Uterus (tissue), 4 donors: ENCODE measurements around the gene GP2. TPM values are rescaled to one million over a fixed set of nuclear protein-coding genes. Genes with fewer than 3 reads are reported as not detected.

Source experiments
- DNase-seq, 2 donors: peaks; one replicate each; pipeline ENCODE4 v3.0.0-alpha.2; 2019 to 2020
- H3K27ac ChIP-seq, 2 donors: fragments of 200-600 bp; sonication (generic); 1 replicate in 1 of 2; 2 replicates in 1 of 2; pipeline ENCODE4 v1.5.1; 2016 to 2018
- H3K27me3 ChIP-seq, 2 donors: fragments of 200-600 bp; sonication (generic); one replicate each; pipeline ENCODE4 v1.5.1; 2018 to 2019; ENCODE audit warnings: control low read depth in 1 of 2
- H3K36me3 ChIP-seq, 2 donors: fragments of 200-600 bp; sonication (generic); one replicate each; pipeline ENCODE4 v1.5.1; 2019; ENCODE audit warnings: control low read depth in 1 of 2
- H3K4me1 ChIP-seq, 2 donors: fragments of 200-600 bp; sonication (generic); one replicate each; pipeline ENCODE4 v1.5.1; 2018 to 2019; ENCODE audit warnings: control low read depth in 1 of 2
- H3K4me3 ChIP-seq, 2 donors: fragments of 200-600 bp; sonication (generic); 1 replicate in 1 of 2; 2 replicates in 1 of 2; pipeline ENCODE4 v1.5.1; 2018 to 2019; ENCODE audit warnings: mild to moderate bottlenecking in 1 of 2
- H3K9me3 ChIP-seq, 2 donors: fragments of 200-600 bp; sonication (generic); one replicate each; pipeline ENCODE4 v1.5.1; 2019; ENCODE audit warnings: control low read depth in 1 of 2
- POLR2A ChIP-seq, 2 donors: fragments of 450-650 bp; IDR thresholded peaks; one replicate each; pipeline ENCODE4 v1.6.1; 2016; ENCODE audit warnings: antibody characterized with exemption in 2 of 2, mild to moderate bottlenecking in 1 of 2, moderate library complexity in 1 of 2
- intact Hi-C: fragments of 100-400 bp; cut with DNase I; formaldehyde crosslinking; loops from one replicate; pipeline ENCODE4 v1.15.1; 2023; ENCODE audit warnings: low total_unique reads
- total RNA-seq, 4 donors: library from RNA; depleted of rRNA in 3 of 4; stranded (reverse); fragments of >200 nt in 3 of 4; gene quantifications; one replicate each; pipeline versions ENCODE4 v1.1.0 to v1.2.4, GENCODE V29; 2014 to 2023
- TF ChIP-seq, protein P1 (sequence below), 4 experiments: fragments of 200-600 bp in 2 of 4; fragments of 450-650 bp in 2 of 4; sonication (generic) in 2 of 4; IDR thresholded peaks; one replicate each; pipeline ENCODE4 v1.5.1; 2016 to 2019; ENCODE audit warnings: antibody characterized with exemption in 4 of 4, mild to moderate bottlenecking in 2 of 4, moderate library complexity in 1 of 4
- donor health status: DM: yes; HTN: yes; CAD: no.

Gene GP2
- total RNA-seq, 4 donors from 2014 or later: not detected

DNA sequence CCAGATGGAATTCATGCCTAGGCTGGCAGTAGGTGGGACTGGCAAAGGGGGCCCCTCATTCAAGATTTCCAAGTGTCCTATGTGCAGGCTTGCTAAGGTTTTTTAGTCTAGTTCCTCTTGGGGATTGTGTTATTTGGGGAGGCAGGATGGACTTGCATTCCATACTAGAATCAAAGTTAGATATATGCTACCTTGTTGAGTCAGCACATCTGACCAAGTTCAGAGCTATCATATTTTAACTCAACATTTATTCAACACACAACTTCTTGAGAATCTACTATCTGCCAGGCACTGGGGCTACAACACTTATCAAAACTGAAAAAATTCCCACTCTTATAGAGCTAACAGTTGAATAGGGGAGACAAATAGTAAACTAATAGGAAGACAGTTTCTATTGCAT lies 6.7 kb downstream of the GP2 start:
- H3K27me3 ChIP-seq: no peaks in the 10 kb centered on the region
- no peaks in the 10 kb centered on the region for H3K4me1 ChIP-seq
- H3K36me3 ChIP-seq: no peaks in the 10 kb centered on the region
- H3K27ac ChIP-seq: no peak overlapping the region
- TF ChIP-seq, protein P1, sequence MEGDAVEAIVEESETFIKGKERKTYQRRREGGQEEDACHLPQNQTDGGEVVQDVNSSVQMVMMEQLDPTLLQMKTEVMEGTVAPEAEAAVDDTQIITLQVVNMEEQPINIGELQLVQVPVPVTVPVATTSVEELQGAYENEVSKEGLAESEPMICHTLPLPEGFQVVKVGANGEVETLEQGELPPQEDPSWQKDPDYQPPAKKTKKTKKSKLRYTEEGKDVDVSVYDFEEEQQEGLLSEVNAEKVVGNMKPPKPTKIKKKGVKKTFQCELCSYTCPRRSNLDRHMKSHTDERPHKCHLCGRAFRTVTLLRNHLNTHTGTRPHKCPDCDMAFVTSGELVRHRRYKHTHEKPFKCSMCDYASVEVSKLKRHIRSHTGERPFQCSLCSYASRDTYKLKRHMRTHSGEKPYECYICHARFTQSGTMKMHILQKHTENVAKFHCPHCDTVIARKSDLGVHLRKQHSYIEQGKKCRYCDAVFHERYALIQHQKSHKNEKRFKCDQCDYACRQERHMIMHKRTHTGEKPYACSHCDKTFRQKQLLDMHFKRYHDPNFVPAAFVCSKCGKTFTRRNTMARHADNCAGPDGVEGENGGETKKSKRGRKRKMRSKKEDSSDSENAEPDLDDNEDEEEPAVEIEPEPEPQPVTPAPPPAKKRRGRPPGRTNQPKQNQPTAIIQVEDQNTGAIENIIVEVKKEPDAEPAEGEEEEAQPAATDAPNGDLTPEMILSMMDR (IDR thresholded peaks at IDR 0.05): no peak
- TF ChIP-seq POLR2A (IDR thresholded peaks at IDR 0.05): no peak
- intact Hi-C loops: no loop called here
- no peaks in the 10 kb centered on the region for H3K9me3 ChIP-seq
- H3K4me3 ChIP-seq: no peak overlapping the region
- DNase-seq: no peak

DNA sequence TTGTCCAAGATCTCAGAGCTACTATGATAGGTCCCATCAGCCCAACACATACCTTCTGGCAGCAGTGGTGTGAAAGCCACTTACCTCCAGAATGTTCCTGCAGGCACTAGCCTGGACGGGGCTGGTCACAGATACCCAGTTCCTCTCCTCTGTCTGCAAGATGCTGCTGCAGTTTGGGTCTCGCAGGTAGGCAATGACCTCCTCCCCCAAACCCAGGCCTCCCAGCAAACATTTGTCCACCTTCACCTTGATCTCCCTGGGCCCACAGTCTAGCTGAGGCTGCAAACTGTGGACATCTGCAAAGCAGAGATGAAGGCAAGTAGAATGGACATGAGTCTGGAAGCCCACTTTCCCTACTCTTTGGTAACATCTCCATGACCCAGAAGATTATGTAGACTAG lies 7.1 kb downstream of the GP2 start:
- no peaks in the 10 kb centered on the region for H3K9me3 ChIP-seq
- H3K4me3 ChIP-seq: no peak overlapping the region
- H3K36me3 ChIP-seq: no peaks in the 10 kb centered on the region
- intact Hi-C loops: no loop called here
- TF ChIP-seq POLR2A (IDR thresholded peaks at IDR 0.05): no peak
- TF ChIP-seq, protein P1 (IDR thresholded peaks at IDR 0.05): no peak
- H3K27me3 ChIP-seq: no peaks in the 10 kb centered on the region
- no peak overlapping the region for H3K27ac ChIP-seq
- DNase-seq: no peak
- no peaks in the 10 kb centered on the region for H3K4me1 ChIP-seq

DNA sequence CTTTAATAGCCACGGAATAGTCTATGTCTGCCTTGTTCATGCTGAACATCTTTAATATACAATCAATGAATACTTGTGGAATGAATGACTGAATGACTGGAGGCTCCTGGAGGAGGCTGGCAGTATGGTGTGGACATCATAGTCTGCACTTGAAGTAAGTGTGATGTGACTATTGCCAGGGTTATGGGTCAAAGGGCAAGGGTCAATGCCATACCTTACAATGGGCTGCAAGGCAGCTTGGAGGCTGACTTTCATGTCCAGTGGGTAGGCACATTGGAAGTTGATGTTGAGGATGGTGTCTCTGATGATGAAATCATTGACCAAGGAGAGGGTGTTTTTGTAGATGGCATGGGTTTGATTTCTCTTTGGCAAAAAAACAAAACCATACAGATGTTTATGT lies 7.9 kb downstream of the GP2 start:
- Histone ChIP-seq H3K36me3 (no peaks in the 10 kb centered on the region), H3K4me1 (no peaks in the 10 kb centered on the region), H3K27me3 (no peaks in the 10 kb centered on the region), H3K4me3 (no peak overlapping the region), H3K27ac (no peak overlapping the region), H3K9me3 (no peaks in the 10 kb centered on the region)
- intact Hi-C loops: no loop called here
- no peak for DNase-seq
- TF ChIP-seq POLR2A (IDR thresholded peaks at IDR 0.05): no peak
- TF ChIP-seq, protein P1 (IDR thresholded peaks at IDR 0.05): no peak

DNA sequence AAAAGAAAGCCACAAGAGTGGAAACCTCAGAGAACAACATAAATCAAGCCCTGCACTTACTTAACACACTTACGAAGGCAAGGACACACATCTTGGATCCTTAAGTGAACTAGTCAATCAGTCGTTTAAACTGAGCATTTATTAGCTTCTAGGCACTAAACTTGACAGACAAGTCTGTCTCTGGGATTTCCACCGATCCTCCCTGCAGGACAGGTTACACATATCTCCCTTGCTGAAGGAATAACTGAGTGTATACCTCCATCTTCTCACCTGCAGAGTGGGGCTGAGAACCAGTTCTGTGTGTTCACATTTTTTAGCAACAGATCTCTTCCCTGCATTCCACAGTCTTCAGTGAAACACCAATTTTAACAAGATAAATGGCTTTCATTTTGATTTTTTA lies 8.9 kb downstream of the GP2 start:
- H3K4me1 ChIP-seq: no peaks in the 10 kb centered on the region
- H3K9me3 ChIP-seq: no peaks in the 10 kb centered on the region
- no peaks in the 10 kb centered on the region for H3K27me3 ChIP-seq
- no peak for TF ChIP-seq POLR2A (IDR thresholded peaks at IDR 0.05)
- TF ChIP-seq, protein P1 (IDR thresholded peaks at IDR 0.05): no peak
- H3K4me3 ChIP-seq: no peak overlapping the region
- no peaks in the 10 kb centered on the region for H3K36me3 ChIP-seq
- no peak overlapping the region for H3K27ac ChIP-seq
- DNase-seq: no peak
- intact Hi-C loops: no loop called here

DNA sequence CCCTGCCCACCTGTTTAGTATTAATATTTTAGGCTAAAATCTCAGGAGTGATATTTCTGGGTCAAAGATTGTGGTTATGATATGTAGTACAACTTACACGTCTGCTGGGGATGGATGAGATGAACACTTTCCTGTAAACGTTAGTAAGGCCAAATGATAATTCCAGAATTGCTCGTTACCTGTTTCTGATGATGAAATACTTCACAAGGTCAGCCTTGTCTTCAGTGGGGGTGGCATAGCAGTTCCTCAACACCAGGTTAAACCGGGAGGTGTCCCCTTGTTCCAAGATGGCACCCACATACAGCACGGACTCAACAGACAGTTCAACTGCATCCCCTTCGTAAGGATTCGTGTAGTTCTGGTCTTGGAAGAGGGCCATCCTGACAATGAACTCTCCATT lies 9.3 kb downstream of the GP2 start:
- DNase-seq: no peak
- H3K36me3 ChIP-seq: no peaks in the 10 kb centered on the region
- H3K27ac ChIP-seq: no peak overlapping the region
- H3K4me1 ChIP-seq: no peaks in the 10 kb centered on the region
- TF ChIP-seq POLR2A (IDR thresholded peaks at IDR 0.05): no peak
- TF ChIP-seq, protein P1 (IDR thresholded peaks at IDR 0.05): no peak
- H3K27me3 ChIP-seq: no peaks in the 10 kb centered on the region
- H3K9me3 ChIP-seq: no peaks in the 10 kb centered on the region
- intact Hi-C loops: no loop called here
- no peak overlapping the region for H3K4me3 ChIP-seq
